Non-pigmented ciliary epithelial cell (primary cell): ENCODE measurements around the gene NELL1.
"Not testable (repeated sequence)": the region's sequence is repeated elsewhere in the genome, so short reads cannot be mapped to it uniquely, and the experiment has no call there.

Source experiments
- DNase-seq: peaks from one replicate; pipeline ENCODE4 v3.0.0-alpha.2; 2010; ENCODE audit warnings: low read depth

The NELL1 gene

DNA sequence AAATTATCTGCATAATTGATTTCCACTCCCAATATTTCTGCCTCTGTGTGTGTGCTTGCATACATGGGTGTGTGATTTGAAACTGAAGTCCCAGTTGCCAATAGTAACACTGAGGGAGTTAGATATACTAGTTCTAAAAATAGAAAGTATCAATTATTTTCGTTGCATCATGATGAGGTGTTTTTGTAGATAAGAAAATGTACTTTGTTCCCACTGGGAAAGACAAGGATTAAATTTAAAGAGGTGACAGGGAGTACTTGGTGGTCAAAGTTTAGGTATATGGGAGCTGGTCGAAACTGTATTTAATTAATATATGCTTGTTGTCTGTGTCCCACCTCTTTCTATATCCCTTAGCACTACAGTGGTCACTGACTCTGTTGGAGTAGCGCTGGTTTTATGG is 444.5 kb downstream of the NELL1 start:
- DNase-seq, result no peak

DNA sequence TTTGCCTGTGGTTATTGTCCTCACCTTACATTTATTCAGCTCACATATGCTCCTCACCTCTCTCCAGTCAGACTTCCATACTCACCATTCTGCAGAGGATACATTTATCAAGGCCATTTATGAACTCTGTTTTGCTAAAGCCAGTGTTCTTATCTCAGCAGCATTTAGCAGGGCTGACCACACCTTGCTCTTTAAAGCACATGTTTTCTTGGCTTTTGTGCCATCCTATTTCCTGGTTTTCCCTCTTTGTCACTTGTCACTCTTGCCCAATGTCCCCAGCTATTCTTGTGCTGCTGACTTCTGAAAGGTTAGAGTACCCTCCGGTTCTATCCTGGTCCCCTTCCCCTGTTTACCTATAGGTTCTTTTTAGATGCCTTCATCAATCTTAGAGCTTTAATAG is 446.6 kb downstream of the NELL1 start:
- DNase-seq, result no peak

DNA sequence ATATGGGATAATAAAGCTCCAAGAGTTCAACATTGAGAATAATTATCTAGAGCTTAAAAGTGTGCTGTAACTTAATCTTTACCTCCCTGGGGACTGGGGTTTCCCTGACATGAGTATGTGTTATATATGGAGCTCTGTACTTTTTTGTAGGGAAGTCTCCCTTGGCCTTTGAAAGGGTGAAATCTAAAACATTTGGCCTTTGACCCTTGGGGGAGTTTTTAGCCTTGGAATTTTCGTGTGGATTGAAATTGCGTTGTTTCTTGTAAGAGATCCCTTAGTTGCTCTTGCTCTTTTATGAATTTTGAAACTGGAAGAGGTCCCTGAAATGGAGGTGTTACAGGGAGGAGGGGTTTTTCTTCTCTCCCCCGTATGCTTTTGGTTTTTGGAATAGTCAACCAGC is 450.0 kb downstream of the NELL1 start:
- DNase-seq, result no peak

DNA sequence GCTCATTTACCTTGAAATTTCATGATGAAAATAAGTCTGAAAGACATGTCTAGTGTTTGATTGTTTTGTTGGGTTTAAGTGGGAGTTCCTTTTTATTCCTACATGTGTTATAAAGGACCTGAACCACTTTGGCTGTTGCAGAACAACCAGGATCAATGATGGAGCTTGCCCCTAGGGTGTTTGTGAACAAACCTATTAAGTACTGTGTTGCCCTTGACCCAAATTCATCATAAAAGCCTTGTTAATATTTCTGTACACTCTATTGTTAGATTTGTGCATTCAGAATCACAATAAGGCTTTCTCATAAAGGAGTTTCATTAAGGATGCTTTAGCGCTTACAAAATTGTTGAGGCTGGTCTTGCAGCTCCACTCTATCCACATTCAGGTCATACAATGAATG is 452.6 kb downstream of the NELL1 start:
- no peak for DNase-seq

DNA sequence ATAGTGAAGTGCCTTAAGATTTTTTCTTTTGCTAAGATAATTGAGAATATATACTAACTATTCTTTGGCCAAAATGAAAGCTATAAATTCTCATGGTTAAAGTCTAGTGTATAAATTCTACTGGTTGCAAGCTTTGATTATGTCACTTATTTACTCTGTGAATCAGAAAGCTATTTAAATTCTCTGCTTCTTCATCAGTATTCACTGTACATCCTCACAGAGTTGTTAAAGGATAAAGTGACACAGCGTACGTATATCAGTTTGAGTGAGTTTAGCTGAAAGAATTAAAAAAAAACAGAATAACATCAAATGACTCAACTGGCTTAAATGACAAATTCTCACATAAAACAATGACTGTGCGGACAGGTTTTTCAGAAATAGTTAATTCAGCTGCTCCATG is 453.1 kb downstream of the NELL1 start:
- no peak for DNase-seq

DNA sequence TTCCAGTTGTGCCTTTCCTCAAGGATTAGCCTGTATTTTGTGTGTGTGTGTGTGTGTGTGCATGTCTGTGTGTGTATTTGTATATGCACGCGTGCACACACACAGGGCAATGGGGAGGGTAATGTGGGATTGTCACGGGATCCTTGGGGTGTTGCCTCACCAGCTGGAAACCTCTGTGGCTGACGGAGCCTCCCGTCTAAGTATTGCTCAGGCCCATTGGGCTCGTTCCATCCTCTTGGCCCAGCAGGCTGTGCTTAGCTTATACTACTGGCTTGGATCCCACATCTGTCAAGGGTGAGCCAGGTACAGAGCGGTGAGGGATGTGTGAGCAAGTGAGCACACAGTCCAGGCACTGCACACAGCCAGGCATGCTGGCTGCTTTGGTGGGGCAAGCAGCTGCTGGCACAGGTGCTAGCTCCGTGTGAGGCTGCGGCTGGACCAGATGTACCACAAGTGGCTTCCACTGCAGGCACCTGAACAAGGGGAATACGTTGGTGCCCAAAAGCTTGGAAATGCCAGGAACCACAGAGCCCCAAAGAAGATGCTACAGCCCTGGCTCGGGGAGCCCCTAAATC is 462.8 kb downstream of the NELL1 start:
- DNase-seq, result no peak

DNA sequence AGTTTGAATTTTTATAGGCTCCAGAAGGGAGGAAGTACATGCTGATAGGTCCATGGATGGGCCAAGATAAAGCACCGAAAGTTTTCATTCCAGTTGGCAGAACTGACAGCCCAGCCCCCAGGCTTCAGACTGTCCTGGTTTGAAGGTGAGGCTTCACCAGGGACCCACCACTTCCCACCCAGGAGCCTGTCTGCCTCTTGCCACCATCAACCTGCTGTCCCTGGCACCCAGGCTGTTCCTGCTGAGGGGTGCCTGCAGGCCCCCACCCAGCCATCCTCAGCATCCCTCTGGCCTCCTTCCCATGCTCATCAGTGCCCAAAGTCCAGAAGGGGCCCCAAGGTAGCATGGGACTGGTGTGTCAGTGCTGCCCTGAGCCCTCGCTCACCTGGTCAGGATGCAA is 463.9 kb downstream of the NELL1 start:
- no peak for DNase-seq

DNA sequence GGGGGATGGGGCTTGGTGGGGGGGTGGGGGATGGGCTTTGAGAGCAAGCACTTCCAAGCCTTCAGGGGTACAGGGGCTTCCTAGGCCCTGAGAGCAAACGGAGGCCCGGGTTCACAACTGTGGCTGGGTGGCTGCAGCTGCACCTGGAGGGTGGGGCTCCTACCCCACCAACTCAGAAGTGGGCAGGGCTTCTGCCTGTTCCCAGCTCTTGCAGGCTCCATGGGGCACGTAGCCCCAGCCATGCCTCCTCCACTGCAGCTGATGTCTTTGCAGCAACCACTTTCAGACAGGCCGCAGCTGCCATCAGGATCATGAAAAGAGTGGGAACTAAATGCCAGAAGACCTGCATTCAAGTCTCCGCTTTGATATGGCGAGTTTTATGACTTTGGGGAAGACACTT is 464.3 kb downstream of the NELL1 start:
- no peak for DNase-seq

DNA sequence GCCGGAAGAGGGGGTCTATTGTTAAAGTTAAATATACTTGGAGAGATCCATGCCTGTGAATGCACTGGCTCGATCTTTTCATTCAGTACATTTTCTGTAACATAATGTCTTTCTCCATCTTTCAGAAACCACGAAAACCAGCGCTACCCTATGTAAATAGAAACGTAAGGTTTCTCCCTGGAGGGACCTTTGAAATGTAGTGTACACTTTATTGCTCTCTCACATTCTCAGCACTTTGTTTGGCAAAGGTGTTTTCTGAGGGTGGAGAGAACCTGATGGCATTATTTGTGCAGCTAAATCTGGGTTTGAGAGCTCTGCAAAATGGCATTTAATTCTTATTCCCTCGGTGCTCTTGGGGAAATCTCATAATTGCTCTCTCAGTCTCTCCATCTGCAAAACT is 468.4 kb downstream of the NELL1 start:
- DNase-seq, result no peak

DNA sequence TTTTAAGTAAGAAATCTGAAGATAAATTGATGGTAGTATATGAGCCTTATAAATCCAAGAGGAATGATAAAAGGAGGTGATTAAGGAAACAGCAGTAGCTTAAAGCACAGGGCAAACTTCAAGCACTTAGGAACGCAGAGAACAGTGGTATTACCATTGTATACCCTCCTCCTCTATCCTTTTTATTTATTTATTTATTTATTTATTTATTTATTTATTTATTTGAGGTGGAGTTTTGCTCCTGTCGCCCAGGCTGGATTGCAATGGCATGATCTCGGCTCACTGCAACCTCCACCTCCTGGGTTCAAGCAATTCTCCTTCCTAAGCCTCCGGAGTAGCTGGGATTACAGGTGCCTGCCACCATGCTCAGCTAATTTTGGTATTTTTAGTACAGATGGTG is 472.2 kb downstream of the NELL1 start:
- not testable (repeated sequence) for DNase-seq

DNA sequence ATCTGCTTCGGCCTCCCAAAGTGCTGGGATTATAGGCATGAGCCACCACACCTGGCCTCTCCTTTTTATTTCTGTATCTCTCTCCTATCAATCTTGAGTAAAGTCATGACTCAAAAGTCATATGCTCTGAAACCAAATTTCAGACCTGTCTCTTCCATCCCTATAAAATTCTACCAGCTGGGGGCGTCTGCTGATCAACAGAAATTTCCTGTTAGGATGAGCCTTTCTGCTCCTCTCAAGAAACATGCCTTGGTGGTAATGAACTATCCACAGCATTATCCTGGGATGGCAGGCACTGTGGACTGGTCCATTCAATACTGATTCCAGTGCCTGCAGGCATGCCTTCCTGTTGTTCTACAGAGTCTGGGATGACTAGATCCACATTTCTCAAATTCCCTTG is 472.6 kb downstream of the NELL1 start:
- no peak for DNase-seq

DNA sequence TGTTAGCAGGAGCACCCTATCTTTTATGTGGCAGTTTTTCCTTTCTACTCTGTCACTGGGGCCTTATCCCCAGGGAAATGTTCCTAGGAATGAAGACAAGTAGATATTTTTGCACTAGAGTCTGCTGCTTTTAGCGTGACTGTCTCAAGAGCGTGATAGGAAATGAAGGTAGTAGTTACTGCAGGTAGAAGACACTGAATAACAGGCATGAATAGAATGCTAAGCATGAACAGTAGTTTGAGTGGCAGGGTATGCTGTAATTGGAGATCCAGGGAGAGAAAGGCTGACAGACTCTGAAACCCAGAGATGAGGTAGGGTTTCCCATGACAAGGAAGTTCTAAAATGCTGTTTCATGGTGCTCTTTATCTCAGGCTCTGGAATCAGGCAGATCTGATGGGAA is 475.1 kb downstream of the NELL1 start:
- DNase-seq, result no peak

DNA sequence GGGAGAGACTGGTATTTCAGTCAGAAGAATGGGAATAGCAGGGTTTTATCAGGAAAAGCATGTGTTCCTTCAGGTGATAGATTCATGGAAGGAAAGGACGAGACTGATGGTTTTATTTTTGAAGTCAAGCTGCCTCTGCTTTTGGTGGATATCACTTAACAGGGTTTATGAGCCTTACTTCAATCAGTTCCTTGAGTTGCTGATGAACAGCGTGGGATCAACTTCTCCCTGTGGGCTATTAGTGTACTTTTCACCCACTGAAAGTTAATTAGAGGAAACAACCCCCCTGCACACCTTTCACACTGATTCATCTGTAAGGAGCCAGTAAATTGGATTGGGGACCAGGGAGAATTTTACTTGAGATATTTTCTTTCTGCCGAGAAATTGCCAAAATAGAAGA is 479.0 kb downstream of the NELL1 start:
- DNase-seq, result no peak

DNA sequence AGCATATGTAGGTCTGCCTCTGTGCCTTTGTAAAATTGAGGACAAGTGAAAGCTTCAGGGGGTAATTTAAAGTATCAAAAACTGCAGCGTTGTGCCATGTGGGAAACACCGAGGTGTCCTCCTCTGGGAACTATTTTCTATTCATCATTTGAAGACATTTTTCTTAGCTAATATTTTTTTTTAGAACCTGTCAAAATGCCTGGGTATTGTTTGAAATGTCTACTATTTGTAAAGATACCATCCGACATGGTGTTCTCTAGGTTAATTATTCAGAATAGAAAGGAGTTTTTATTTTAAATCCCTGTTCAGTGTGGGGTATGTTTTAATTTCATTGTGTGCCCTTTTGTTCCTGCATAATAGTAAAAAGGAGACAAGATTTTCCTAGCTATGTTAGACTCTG is 490.8 kb downstream of the NELL1 start:
- no peak for DNase-seq

DNA sequence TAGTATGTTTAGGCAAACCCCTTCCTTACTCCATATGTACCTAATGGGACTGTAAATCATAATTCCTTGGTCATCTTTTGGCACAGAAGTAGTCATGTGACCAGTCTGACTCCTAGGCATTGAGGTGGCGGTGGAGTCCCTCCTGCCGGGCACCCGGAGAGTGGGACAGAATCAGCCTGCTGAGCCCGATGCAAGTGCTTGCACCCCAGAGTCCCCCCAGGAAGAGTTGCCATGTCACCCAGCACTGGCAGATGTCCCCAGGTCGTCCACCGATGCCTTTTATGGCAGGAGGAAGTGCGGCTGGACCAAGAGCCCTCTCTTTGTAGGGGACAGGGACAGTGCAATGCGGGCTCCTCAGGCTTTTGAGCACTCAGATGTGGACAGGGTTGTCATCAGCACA is 500.3 kb downstream of the NELL1 start:
- DNase-seq, result no peak

DNA sequence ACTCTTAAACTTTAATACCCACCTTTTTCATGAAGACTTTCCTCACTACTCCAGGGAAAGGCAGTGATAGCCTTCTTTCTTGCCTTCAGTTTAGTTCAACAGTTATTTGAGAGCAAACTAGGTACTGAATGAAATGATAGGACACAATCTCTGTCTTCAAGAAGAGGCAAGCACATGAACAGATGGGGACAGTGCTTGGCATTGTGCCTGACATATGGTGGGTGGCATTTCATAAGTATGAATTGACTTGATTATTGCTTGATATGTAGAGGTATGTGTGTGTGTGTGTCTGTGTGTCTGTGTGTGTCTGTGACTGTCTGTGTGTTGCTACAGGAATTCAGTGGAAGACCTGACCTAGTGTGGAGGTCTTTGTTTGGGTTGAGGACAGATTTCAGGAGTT is 504.1 kb downstream of the NELL1 start:
- DNase-seq, result no peak

DNA sequence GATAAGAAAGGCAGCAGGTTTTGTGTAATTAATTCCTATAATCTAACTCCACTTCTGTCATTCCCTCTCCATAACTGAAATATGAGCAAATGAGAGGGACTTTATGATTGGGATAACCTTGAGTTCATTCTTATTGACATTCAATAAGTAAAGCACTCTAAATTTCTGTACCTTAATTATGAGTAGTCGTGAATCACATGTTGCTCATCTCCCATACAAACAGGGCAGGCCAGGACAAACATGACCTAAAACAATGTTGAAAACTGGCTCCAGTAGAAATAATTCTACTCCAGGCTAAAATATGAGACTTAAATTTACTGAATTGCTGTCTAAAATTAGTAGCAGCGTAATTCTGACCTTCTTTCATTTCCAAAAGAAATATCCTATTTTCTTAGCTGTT is 505.4 kb downstream of the NELL1 start:
- no peak for DNase-seq

DNA sequence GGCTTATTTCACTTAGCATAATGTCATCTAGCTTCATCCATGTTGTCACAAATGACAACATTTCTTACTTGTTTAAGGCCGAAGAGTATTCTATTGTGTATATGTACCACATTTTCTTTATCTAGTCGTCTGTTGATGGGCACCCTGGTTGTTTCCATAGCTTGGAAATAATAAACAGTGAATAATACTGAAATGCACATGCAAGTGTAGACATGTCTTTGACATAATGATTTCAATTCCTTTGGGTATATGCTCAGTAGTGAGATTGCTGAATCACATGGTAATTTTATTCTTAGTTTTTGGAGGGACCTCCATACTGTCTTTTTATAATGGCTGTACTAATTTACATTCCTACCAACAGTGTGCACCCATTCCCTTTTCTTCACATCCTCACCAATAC is 508.0 kb downstream of the NELL1 start:
- no peak for DNase-seq

DNA sequence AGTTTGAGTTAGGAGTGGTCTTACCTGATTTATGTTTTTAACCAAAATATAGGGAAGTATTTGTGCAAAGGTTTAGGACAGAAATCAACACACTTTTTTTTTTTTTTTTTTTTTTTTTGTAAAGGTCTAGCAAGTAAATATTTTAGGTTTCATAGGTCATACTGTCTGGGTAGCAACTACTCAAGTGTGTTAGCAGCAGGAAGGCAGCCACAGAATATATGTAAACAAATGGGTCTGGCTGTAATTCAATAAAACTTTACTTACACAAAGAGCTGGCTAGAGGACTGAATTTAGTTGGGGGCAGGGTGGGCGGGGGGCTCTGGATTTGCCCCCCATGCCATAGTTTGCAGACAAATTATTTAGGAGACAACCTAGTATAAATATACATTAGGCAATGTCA is 510.4 kb downstream of the NELL1 start:
- DNase-seq, result no peak

DNA sequence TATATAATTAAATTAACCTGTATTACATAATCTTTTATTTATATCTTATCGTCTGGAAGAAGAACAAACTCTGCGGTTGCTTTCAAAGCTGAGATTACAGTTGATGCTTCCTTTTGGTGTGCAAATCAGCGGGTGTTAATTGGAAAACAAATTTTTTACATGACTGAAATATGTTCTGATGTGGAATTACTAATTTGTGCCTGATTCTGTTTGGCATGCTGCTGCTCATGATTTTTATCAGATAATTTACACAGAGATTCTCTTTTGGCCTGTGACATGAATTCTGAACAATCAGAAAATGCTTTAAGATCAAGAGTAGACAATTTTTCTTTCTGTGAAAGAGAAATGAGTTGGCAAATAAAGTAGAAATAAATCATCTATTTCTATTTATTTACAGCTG is 510.8 kb downstream of the NELL1 start:
- DNase-seq, result no peak

DNA sequence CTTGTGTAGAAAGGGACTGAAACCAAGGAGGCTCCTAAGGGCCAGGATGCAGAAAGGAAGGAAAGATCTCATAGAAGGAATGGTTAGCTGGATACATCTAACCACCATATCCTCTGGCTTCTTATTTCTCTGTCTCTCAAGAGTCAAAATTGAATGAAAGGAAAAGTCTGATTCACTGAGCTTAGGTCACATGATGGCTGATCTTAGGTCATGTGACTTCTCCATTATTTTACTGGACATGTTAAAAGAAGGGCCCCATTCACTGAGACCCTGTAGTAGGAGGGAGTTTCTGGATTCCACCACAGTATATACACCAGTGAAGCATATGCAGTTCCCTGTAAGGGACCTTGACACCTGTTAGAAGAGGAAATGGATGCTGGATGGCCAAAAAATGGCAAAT is 516.6 kb downstream of the NELL1 start:
- no peak for DNase-seq

DNA sequence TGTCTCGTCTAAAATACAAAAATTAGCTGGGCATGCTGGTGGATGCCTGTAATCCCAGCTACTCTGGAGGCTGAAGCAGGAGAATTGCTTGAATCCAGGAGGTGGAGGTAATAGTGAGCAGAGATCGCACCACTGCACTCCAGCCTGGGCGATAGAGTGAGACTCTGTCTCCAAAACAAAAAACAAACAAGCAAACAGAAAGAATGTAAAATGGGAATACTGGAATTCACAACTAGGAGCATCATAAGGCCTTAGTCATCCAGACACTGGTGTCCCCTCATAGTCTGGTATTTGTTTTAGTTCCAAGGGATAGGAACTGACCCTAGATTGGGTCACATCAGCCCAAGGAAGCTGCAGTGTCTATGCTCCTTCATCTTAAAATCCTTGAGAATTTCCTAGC is 520.8 kb downstream of the NELL1 start:
- no peak for DNase-seq

DNA sequence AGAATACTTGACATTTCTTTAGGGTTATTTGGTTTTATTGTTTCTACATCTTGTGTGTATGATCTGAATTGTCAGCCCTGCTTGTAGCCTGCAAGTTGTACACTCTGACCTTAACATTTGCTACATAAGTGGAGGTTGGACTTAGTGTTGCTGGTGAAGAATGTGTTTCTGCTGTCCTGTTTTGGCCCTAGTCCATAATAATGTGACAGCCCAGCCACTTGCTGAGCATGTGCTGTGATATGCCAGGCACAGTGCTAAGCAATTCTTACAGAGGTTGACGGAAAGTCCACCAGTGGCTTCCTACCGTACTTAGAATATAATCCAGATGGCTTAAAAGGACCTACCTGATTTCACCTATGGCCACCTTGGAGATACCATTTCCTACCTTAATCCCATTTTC is 526.6 kb downstream of the NELL1 start:
- DNase-seq, result no peak

DNA sequence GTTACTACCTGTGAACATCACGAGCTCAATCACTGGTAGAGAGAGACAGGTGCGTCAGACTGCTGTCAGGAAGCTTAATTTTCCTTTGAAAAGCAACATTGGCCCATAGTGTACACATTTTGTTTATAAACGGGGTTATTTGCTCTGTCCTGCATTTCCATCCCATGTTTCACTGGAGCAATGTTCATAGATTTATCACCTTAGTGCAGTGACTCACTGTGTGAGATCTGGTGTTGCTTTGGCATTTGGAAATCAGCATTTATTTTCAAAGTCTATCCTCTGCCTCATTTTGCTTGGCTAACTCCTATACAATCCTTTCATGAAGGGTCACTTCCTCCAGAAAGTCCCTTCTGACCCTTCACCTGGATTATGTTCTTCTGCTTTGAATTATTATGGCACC is 529.1 kb downstream of the NELL1 start:
- DNase-seq, result no peak

DNA sequence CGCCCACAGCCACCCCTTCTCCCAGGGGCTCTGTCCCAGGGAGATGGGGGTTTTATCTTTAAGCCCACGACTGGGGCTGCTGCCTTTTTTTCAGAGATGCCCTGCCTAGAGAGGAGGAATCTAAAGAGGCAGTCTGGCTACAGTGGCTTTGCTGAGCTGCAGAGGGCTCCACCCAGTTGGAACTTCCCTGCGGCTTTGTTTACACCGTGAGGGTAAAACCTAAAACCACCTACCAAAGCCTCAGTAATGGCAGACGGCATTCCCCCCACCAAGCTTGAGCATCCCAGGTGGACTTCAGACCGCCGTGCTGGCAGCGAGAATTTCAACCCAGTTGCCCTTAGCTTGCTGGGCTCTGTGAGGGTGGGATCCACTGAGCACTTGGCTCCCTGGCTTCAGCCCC is 535.8 kb downstream of the NELL1 start:
- DNase-seq, result no peak
